GM12875 (cell line): ENCODE measurements around the gene PIGM.

ENCODE experiments used
- H3K4me3 ChIP-seq: one replicate; pipeline ENCODE4 v1.5.1; 2011; ENCODE audit warnings: low read depth, low read length, control low read depth
- TF ChIP-seq, protein P1 (sequence below): IDR thresholded peaks from 2 replicates; pipeline ENCODE4 v1.5.1; 2011; ENCODE audit warnings: low read depth, mild to moderate bottlenecking, control low read depth, inconsistent platforms, low read length, moderate library complexity, borderline replicate concordance; ENCODE audit not compliant: insufficient read depth

The PIGM gene

DNA sequence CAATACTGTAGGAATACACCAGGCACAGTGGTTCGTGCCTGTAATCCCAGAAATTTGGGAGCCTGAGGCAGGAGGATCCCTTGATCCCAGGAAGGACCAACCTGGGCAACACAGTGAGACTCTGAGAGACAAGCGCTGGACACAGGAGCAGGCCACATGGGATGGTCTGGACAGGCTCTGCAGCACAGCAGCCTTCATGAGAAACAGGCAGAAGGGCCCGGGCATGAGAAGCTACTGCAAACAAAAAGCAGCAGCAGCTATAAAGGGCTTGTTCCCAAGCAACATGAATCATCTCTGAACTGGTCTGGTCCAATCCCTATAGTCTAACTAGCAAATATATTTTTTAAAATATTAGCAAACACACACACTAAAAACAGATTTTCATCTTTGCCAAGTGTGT, 42.2 kb downstream of the PIGM start:
- TF ChIP-seq, protein P1, sequence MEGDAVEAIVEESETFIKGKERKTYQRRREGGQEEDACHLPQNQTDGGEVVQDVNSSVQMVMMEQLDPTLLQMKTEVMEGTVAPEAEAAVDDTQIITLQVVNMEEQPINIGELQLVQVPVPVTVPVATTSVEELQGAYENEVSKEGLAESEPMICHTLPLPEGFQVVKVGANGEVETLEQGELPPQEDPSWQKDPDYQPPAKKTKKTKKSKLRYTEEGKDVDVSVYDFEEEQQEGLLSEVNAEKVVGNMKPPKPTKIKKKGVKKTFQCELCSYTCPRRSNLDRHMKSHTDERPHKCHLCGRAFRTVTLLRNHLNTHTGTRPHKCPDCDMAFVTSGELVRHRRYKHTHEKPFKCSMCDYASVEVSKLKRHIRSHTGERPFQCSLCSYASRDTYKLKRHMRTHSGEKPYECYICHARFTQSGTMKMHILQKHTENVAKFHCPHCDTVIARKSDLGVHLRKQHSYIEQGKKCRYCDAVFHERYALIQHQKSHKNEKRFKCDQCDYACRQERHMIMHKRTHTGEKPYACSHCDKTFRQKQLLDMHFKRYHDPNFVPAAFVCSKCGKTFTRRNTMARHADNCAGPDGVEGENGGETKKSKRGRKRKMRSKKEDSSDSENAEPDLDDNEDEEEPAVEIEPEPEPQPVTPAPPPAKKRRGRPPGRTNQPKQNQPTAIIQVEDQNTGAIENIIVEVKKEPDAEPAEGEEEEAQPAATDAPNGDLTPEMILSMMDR: no peak
- H3K4me3 ChIP-seq: no peak overlapping the region

DNA sequence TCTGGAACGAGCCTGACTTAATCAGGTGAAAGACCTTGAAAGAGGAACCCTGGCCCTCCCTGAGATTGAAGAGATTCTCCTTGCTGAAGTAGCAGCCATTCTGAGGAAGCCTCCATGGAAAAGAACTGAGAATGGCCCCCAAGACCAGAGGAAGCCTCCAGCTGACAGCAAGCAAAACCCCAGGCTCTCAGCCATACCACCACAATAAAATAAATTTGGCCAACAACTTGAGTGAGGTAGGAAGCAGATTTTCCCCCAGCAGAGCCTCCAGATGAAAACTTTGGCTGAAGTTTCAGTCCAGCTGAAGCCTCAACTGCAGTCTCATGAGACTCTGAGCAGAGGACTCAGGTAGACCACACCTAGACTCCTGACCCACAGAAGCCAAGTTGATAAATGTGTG, 43.8 kb downstream of the PIGM start:
- no peak overlapping the region for H3K4me3 ChIP-seq
- TF ChIP-seq, protein P1: no peak

DNA sequence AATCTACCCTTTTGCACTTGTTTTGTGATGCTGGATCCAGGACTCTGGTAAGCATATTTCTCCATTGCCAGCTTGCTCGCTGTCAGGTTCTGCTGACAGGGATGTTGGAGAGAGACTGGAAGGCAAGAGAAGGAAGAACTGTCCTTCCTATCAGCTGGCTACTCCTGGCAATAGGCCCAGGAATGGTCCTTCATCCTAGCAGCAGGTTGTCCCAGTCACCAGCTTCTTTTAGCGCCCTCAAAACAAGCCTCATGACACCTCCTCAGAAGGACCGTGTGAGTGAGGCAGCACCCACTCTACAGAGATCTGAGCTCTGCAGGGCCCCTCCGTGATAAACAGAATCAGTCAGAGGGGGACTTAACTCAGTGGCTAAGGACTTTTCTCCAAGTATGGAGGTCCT, 44.6 kb downstream of the PIGM start:
- H3K4me3 ChIP-seq: no peak overlapping the region
- TF ChIP-seq, protein P1: no peak

DNA sequence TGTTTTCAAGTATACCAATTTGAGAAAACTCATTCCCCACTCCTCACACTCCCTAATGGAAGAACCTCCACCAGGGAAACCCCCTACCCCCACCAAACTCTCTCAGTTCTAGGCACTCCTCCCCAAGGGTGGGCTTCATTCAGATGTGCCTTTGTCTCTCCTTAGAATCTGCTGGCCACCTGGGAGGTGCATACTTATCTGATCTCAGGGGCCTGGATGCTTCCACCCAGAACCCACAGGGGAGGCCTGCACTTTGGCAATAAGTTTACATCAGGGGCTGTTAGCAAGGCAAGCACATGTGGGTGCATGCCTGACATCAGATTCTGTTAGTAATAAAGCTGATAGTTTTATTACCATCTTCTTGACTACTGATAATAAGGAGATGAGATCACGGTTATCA, 45.3 kb downstream of the PIGM start:
- no peak overlapping the region for H3K4me3 ChIP-seq
- TF ChIP-seq, protein P1: no peak

DNA sequence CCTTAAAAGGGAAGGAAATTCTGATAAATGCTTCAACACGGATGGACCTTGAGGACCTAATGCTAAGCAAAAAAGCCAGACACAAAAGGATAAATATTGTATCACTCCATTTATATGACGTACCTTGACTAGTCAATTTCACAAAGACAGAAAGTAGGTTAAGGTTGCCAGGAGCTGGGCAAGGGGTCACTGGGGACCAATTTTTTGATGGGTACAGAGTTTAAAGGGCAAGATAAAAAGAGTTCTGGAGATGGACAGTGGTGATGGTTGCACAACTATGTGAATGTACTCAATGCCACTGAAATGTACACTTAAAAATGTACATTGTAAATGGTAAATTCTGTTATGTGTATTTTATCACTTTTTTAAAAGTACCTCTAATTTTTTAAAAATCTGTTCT, 45.7 kb downstream of the PIGM start:
- H3K4me3 ChIP-seq: no peak overlapping the region
- TF ChIP-seq, protein P1: no peak

DNA sequence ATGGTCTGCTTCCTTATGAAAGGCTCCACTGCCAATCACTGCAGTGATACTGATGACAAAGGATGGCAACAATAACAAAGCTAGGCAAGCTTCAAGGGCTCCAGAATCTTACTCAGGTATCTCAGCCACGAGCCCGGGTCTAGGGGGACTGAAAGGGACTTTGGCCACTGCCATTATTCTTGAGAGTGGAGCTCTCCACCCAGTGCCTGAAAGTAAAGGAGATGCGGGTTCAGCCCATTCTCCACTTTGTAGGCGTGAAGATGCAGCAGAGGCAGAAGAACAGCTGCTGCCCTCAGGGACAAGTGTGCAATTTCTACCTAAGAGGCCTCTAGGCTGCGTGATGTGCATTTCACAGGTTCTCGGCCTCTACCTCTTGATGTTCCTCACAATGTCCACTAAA, 46.3 kb downstream of the PIGM start:
- TF ChIP-seq, protein P1: no peak
- no peak overlapping the region for H3K4me3 ChIP-seq

DNA sequence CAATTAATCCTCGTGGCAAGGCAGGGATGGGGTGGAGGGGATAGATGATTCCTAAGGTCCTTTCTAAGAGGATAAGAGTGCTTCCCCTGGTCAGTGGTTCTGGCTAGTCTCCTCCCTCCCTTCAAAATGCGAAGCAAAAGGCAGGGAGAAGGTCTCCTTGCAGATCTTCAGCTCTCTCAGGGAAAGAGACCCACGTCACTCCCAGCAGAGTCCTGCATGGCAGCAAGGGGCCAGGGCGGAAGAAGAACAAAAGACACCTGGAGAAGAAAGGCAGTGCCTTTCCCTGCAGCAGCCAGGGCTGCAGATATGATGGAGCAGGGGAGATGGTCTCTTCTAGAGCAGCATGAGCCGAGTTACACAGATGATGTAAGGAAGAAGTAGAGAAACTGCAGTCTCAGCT, 48.1 kb downstream of the PIGM start:
- TF ChIP-seq, protein P1: no peak
- H3K4me3 ChIP-seq: no peak overlapping the region
